Central memory CD4-positive, alpha-beta T cell (primary cell): Measurements from ENCODE around the gene ZNF407.

Experiments
- DNase-seq: peaks from one replicate; pipeline ENCODE4 v3.0.0; 2022

The ZNF407 gene

GRCh38 chr18:74582642-74583041 lies 15.0 kb upstream of the ZNF407 start:
- no peak for DNase-seq

- no peak for DNase-seq
Measured at GRCh38 chr18:74587441-74587840, 10.2 kb upstream of the ZNF407 start.

DNA sequence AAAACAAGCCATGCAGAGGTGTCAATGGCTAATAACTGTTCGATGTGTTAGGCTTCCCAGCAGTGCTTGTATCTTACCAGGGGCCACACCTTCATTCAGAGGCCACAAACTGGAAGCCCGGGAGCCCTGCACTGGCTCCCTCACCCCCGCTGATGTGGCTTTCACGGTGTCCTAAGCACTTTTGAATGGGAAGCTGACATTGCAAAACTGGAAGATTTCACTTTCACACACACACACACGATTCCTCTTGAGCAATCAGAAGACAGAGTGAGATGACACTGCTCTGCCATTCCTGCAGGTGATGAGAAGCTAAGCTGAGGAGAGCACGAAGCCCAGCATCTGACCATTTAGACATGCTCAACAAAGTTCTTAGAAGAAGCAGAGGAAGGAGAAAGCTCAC lies 8.6 kb upstream of the ZNF407 start:
- no peak for DNase-seq

- no peak for DNase-seq
Measured at GRCh38 chr18:74589811-74590210, 7.9 kb upstream of the ZNF407 start.

DNA sequence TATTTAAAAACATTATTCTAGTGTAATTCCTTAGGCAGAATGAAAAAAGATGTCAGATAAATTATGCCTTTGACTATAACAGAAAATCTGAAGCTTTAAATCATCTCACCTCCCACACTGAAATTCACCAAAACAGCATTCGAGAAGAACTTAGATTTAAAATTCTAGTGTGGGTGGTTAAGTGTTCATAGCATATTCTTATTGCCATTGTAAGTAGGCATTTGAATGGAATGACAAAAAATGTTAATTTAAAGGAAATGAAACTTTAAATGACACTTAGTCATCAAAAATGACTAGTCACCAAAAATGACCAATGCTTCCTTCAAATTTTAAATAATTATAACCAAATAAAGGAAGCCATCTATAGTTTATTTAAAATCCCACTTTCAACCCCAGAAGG lies 7.0 kb upstream of the ZNF407 start:
- no peak for DNase-seq

DNA sequence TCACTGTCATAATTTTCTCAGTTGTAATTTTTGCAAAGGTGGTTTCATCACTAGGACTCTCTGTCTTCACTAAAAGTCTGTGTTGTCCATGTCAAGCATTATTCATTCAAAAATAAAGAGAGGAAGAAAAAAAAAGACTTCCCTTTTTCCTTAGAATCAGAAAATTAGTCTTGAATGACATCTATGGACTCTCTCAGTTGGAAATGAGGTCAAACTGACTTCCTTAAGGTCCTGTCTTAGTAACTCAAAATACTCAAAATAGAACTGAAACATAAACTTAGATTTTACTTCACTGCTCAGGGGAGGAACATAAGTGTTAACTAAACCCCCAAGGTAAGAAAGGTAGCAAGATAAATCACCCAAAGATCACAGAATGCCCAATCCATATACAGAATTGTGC lies 2.2 kb upstream of the ZNF407 start:
- DNase-seq, result no peak

- DNase-seq, result peak; percentile 1
Measured at GRCh38 chr18:74597034-74597661, 522 bp upstream of the ZNF407 start.

DNA sequence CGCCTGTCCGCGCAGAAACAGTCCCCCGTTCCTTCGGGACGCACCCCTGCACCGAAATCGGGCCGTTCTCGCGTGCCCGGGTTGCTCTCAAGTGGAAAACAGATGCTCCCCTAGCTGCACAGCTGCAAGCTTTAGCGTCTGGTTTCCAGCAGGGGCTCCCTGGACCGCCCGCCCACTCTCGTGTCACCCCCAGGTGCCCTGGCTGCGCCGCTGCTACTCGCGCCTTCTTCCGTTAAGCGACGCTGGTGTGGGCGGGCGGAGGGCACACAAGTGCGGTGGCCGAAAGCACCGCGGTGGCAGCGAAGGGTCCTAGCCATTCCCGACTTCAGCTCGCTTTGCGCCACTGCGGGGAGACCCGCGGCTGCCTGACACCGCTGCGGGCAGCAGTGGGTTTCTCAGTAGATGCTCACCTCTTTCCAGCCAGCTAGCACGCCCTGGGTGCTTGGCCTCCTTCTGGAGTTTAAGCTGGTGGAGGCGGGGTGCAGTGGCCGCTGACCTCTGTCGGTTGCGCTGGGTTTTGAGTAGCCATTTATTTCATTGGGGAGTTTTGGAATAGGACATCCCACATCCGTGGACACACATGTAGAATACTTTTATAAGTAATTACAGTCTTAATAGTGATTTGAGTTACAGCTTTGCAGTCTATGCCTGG lies 806 bp downstream of the ZNF407 start:
- DNase-seq, result peak; percentile 63

- DNase-seq, result no peak
Measured at GRCh38 chr18:74604361-74604760, 6.7 kb downstream of the ZNF407 start.

DNA sequence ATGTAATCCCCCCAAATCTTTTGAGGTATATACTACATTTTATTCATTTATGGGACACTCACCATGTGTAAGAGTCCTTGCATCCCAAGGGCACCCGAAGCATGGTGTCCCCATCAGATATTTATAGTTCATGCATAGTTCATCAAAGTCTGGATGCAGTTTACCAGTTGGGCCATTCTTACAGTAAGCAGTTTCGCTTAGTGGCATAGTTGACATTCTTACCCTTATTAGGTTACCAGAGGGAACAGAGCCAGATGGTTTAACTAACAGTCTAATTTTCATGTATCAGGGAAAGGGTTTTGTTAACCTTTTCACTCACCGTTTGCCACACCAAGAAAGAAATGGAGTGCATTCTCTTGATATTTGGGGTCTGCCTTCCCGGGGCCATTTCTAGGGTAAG lies 7.1 kb downstream of the ZNF407 start:
- DNase-seq, result no peak

DNA sequence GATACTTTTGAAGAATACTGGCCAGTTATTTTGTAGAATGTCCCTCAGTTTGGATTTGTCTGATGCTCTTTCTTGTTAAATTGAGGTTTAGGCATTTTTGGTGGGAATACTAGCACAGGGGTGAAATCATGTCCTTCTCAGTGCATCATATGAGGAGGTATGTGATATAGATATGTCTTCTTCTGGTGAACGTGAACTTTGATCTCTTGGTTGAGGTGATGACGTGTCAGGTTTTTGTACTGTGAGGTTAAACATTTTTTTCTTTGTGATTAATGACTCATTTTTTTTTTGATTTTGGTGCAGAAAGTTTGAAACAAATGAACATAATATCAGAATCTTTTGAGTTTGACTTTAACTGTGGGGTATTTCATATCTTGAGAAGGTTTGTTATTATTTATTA lies 11.0 kb downstream of the ZNF407 start:
- DNase-seq, result no peak

GRCh38 chr18:74609535-74609934 lies 11.9 kb downstream of the ZNF407 start:
- no peak for DNase-seq

- no peak for DNase-seq
Measured at GRCh38 chr18:74610051-74610615, 12.5 kb downstream of the ZNF407 start.

GRCh38 chr18:74610860-74611259 lies 13.2 kb downstream of the ZNF407 start:
- no peak for DNase-seq

GRCh38 chr18:74611765-74612164 lies 14.1 kb downstream of the ZNF407 start:
- DNase-seq, result no peak

DNA sequence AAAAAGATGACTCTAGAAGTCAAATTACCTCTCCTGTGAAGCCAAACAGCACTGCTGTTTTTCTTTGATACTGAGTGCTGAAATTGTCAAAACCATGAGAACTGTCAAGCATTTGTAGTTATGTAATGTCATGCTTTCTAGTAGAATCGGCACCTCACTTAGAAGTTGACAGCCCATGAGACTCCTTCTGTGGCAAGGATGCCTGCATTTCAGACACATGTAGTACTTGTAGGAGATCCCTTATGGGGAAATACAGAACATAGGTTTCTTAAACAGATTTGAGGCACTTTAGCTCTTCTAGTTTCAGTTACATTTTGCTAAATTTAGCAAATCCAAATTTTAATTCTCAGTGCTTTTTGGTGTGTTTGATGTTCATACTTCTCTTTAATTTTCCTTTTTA lies 15.7 kb downstream of the ZNF407 start:
- DNase-seq, result no peak

DNA sequence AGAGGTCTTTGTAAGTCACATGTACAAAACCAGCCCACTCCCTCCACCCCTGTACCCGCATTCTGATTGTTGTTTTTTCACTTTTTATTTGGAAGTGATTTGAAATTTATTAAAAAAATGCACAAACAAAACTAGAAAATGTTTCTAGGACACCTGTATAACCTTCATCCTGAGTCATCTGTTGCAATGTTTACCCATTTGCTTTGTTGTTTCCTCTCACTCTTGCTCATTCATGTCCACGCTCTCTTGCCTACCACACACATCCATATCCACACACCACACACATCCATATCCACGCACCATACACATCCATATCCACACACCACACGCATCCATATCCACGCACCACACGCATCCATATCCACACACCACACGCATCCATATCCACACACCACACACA lies 18.8 kb downstream of the ZNF407 start:
- no peak for DNase-seq

DNA sequence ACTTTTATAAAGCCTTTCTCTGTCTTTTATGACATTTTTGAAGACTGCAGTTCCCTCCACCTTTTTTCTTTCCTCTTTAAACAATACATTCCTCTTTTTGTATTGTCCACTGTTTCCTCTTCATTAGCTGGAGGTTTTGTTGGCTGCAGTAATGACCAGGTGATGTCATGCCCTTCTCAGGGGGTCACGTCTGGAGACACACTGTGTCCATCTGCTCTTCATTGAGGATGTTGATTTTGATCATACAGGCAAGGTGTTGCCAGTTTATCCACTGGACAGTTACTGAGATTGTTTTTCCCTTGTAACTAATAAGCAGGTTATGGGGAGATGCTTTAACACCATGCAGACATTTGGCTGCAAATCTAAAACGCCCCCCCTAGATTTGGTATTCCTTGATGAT lies 19.8 kb downstream of the ZNF407 start:
- DNase-seq, result no peak

- DNase-seq, result no peak
Measured at GRCh38 chr18:74622072-74622471, 24.4 kb downstream of the ZNF407 start.

- peak; percentile 4 for DNase-seq
Measured at GRCh38 chr18:74623047-74623816, 25.6 kb downstream of the ZNF407 start.

DNA sequence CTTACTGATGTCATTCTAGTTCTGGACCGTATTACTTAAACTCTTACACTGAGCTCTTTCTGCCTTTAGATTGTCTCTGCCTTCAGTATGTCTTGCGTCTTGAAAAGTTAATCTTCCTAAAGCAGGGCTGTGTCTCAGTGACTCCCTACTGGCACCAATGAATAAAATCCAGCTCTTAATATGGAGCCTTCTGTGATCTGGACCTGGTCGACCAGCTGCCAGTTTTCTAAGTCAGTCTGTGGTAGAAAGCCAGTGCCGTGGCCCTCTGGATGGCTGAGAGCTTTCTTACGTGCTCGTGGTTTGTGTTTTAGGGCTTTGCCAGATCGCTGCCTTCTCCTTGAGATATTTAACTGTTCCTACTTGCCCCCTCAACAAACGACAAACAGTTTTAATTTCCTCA lies 26.8 kb downstream of the ZNF407 start:
- no peak for DNase-seq

DNA sequence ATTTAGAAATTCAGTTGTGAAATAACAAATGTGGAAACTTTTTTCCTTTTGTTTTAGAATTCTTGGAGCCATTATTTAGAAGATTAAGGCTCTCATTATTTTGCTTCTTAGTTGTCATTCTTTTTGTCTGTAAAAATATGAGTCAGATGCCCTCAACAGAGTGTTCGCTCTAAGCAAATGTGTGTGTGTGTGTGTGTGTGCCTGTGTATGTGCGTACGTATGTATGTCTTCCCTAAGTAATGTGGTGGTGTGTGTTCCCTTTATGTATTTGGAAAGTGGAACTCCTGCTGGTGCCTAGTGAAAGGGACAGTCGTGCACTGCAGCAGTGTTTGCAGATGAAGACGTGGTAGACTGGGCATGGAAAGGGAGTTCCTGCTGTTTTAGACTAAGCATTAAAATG lies 27.5 kb downstream of the ZNF407 start:
- no peak for DNase-seq

DNA sequence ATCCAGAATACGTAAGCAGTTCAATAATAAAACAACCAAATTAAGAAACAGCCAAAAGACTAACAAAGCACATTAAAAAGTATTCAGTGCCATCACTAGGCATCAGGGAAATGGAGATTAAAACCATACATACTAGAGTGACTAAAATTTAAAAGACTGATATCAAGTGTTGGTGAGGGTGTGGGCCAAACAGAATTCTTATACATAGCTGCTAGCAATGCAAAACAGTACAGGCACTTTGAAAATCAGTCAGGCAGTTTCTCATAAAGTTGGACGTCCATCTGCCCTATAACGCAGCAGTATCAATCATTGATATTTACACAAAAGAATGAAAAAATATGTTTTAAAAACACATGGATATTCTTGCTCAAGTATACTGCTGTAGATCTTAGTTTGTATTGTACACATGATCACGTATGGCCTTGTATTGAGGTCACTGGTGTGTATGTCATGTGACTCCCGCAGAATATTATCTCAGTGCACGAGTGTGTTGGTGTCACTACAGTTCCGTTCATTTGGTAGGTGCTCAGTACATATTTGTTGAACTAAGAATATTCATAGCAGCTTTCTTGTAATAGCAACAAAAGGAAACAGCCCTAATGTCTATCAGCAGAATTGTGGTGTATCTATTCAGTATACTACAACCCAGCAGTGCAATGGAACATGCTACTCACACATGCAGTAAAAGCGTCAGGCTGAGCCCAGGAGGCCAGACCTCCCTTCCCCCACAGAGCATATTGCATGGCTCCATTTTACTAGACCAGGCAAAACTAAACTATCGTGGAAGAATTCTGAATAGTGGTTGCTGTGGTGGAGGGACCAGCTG lies 28.6 kb downstream of the ZNF407 start:
- no peak for DNase-seq
